Natural killer cell (primary cell): ENCODE measurements around the gene MIPEP. TPM values are rescaled to one million over a fixed set of nuclear protein-coding genes. Genes with fewer than 3 reads are reported as not detected.

Source experiments
- ATAC-seq, 3 donors: fragments of 150-1000 bp in 2 of 3; fragments of 200-7000 bp in 1 of 3; cut with Tn5 transposase; 1 replicate in 1 of 3; 2 replicates in 2 of 3; pipeline ENCODE4 v1.10.0; 2021; ENCODE audit warnings: mild to moderate bottlenecking in 2 of 3, moderate library complexity in 2 of 3
- DNase-seq, 2 donors: peaks; one replicate each; pipeline versions ENCODE4 v3.0.0 to v3.0.0-alpha.2; 2013 to 2021; ENCODE audit warnings: mixed read lengths in 1 of 2
- H3K27ac ChIP-seq: one replicate; pipeline ENCODE4 v1.5.1; 2013; ENCODE audit warnings: mild to moderate bottlenecking, low read length
- H3K27me3 ChIP-seq: one replicate; pipeline ENCODE4 v1.6.1; 2013; ENCODE audit warnings: low read length; ENCODE audit not compliant: control insufficient read depth, insufficient read depth
- H3K36me3 ChIP-seq: one replicate; pipeline ENCODE4 v1.6.1; 2013; ENCODE audit warnings: low read length; ENCODE audit not compliant: control insufficient read depth, insufficient read depth
- H3K4me1 ChIP-seq: one replicate; pipeline ENCODE4 v1.6.1; 2013; ENCODE audit warnings: low read length; ENCODE audit not compliant: control insufficient read depth, insufficient read depth
- H3K4me3 ChIP-seq: one replicate; pipeline ENCODE4 v1.5.1; 2013; ENCODE audit warnings: low read length
- H3K9me3 ChIP-seq: one replicate; pipeline ENCODE4 v1.6.1; 2013; ENCODE audit warnings: low read length; ENCODE audit not compliant: control insufficient read depth, insufficient read depth
- H3K27ac Mint-ChIP-seq, 2 donors: one replicate each; pipeline ENCODE4 v1.8.0; 2022; ENCODE audit warnings: mild to moderate bottlenecking in 2 of 2, mixed read lengths in 2 of 2, moderate library complexity in 1 of 2
- H3K27me3 Mint-ChIP-seq, 2 donors: one replicate each; pipeline ENCODE4 v1.8.0; 2022; ENCODE audit warnings: low read depth in 2 of 2, mixed read lengths in 2 of 2
- H3K36me3 Mint-ChIP-seq: one replicate; pipeline ENCODE4 v1.8.0; 2022; ENCODE audit warnings: mixed read lengths
- H3K4me1 Mint-ChIP-seq, 2 donors: one replicate each; pipeline ENCODE4 v1.8.0; 2022; ENCODE audit warnings: mixed read lengths in 2 of 2
- H3K4me3 Mint-ChIP-seq: one replicate; pipeline ENCODE4 v1.8.0; 2022; ENCODE audit warnings: mild to moderate bottlenecking, moderate library complexity, mixed read lengths
- H3K9me3 Mint-ChIP-seq, 2 donors: one replicate each; pipeline ENCODE4 v1.8.0; 2022; ENCODE audit warnings: mixed read lengths in 2 of 2
- CTCF ChIP-seq: fragments of 200-600 bp; IDR thresholded peaks from one replicate; pipeline ENCODE4 v1.8.0; 2022; ENCODE audit warnings: antibody characterized with exemption
- WGBS: methylation state at CpG from one replicate; pipeline ENCODE4 v1.1.7; 2013; ENCODE audit warnings: missing lambda C conversion rate; ENCODE audit not compliant: insufficient coverage; 5-methylcytosine and 5-hydroxymethylcytosine counted together
- intact Hi-C: fragments of 100-400 bp; cut with micrococcal nuclease; formaldehyde crosslinking; loops from one replicate; pipeline ENCODE4 v1.14.2; 2022
- total RNA-seq, 4 donors: library from RNA; stranded (reverse); fragments of 120-200 nt in 1 of 4; gene quantifications; one replicate each; pipeline versions ENCODE4 v1.2.3 to v1.2.4, GENCODE V29; 2013 to 2022

MIPEP gene
- total RNA-seq, 3 donors from 2014 or later (not counting 1 experiment from before 2014, with no cell fraction given), result 9.7 to 10.1 (median 9.7) TPM

- H3K27me3 ChIP-seq, result no peaks in the 10 kb centered on the region
- H3K9me3 ChIP-seq, result no peaks in the 10 kb centered on the region
- H3K4me1 Mint-ChIP-seq, result peaks cover 0 to 4% of the 10 kb centered on the region in 2 donors
- H3K27me3 Mint-ChIP-seq, result no peaks in the 10 kb centered on the region
- ATAC-seq, result no peak
- H3K36me3 ChIP-seq, result peaks cover 2% of the 10 kb centered on the region
- H3K27ac Mint-ChIP-seq, result no peak overlapping the region
- 87% methylated on average over 4 of the region's 5 CpGs for WGBS
- H3K4me1 ChIP-seq, result no peaks in the 10 kb centered on the region
- intact Hi-C loops, result no loop called here
- H3K4me3 Mint-ChIP-seq, result no peak overlapping the region
- DNase-seq, result no peak
- no peak overlapping the region for H3K27ac ChIP-seq
- H3K4me3 ChIP-seq, result no peak overlapping the region
- no peaks in the 10 kb centered on the region for H3K36me3 Mint-ChIP-seq
- H3K9me3 Mint-ChIP-seq, result no peaks in the 10 kb centered on the region
- no peak for TF ChIP-seq CTCF
Measured at GRCh38 chr13:23856008-23856750, 33.0 kb downstream of the MIPEP start.

- Mint-ChIP-seq H3K36me3 (no peaks in the 10 kb centered on the region), H3K9me3 (no peaks in the 10 kb centered on the region), H3K4me3 (no peak overlapping the region), H3K4me1 (peaks cover 0 to 4% of the 10 kb centered on the region in 2 donors), H3K27me3 (no peaks in the 10 kb centered on the region), H3K27ac (no peak overlapping the region)
- ATAC-seq (no peak), DNase-seq (no peak)
- Histone ChIP-seq H3K4me3 (no peak overlapping the region), H3K4me1 (no peaks in the 10 kb centered on the region), H3K27me3 (no peaks in the 10 kb centered on the region), H3K9me3 (no peaks in the 10 kb centered on the region), H3K27ac (no peak overlapping the region), H3K36me3 (peaks cover 2% of the 10 kb centered on the region)
- WGBS, result 54% methylated on average over 1 of the region's 3 CpGs
- no peak for TF ChIP-seq CTCF
- intact Hi-C loops, result no loop called here
Measured at GRCh38 chr13:23855360-23855759, 33.8 kb downstream of the MIPEP start.

- ATAC-seq, result no peak
- H3K36me3 ChIP-seq, result no peaks in the 10 kb centered on the region
- no peak for TF ChIP-seq CTCF
- H3K9me3 ChIP-seq, result no peaks in the 10 kb centered on the region
- no peak overlapping the region for H3K27ac ChIP-seq
- H3K27ac Mint-ChIP-seq, result no peak overlapping the region
- H3K9me3 Mint-ChIP-seq, result no peaks in the 10 kb centered on the region
- no peak overlapping the region for H3K4me3 Mint-ChIP-seq
- H3K27me3 Mint-ChIP-seq, result no peaks in the 10 kb centered on the region
- H3K4me1 Mint-ChIP-seq, result peaks cover 0 to 13% of the 10 kb centered on the region in 2 donors
- H3K36me3 Mint-ChIP-seq, result no peaks in the 10 kb centered on the region
- no peaks in the 10 kb centered on the region for H3K27me3 ChIP-seq
- WGBS, result 100% methylated on average over 1 of the region's 2 CpGs
- DNase-seq, result no peak
- intact Hi-C loops, result no loop called here
- H3K4me3 ChIP-seq, result no peak overlapping the region
- H3K4me1 ChIP-seq, result no peaks in the 10 kb centered on the region
Measured at GRCh38 chr13:23852351-23852750, 36.8 kb downstream of the MIPEP start.

- no peaks in the 10 kb centered on the region for H3K27me3 Mint-ChIP-seq
- H3K4me3 ChIP-seq, result no peak overlapping the region
- ATAC-seq, result no peak
- H3K27me3 ChIP-seq, result no peaks in the 10 kb centered on the region
- intact Hi-C loops, result no loop called here
- H3K27ac Mint-ChIP-seq, result no peak overlapping the region
- DNase-seq, result no peak
- H3K4me1 ChIP-seq, result no peaks in the 10 kb centered on the region
- H3K4me1 Mint-ChIP-seq, result peaks cover 0 to 18% of the 10 kb centered on the region in 2 donors
- H3K4me3 Mint-ChIP-seq, result no peak overlapping the region
- no peaks in the 10 kb centered on the region for H3K9me3 Mint-ChIP-seq
- H3K36me3 Mint-ChIP-seq, result no peaks in the 10 kb centered on the region
- H3K36me3 ChIP-seq, result no peaks in the 10 kb centered on the region
- WGBS, result 100% methylated on average over 1 of the region's 2 CpGs
- H3K27ac ChIP-seq, result no peak overlapping the region
- H3K9me3 ChIP-seq, result no peaks in the 10 kb centered on the region
- TF ChIP-seq CTCF, result no peak
Measured at GRCh38 chr13:23851106-23851505, 38.1 kb downstream of the MIPEP start.
